A549 (cell line): ENCODE data around the gene GRM7. TPM values are rescaled to one million over a fixed set of nuclear protein-coding genes. Genes with fewer than 3 reads are reported as not detected.

Source experiments
- ATAC-seq, 2 experiments: fragments of 200-7000 bp in 1 of 2; fragments of >200 bp in 1 of 2; cut with Nextera tagmentation in 1 of 2; cut with Tn5 transposase in 1 of 2; 3 replicates each; pipeline versions ENCODE4 v1.8.0 to v1.9.1; 2018 to 2020; ENCODE audit warnings: mild to moderate bottlenecking in 1 of 2, moderate library complexity in 1 of 2
- CTCF ChIA-PET: fragments of 300-600 bp; sonication (Branson Sonifier 250); formaldehyde crosslinking; extraction: SDS; loops from one replicate; lab custom pipeline; 2021; ENCODE audit warnings: antibody characterized with exemption, inconsistent platforms; lab: Yijun Ruan, JAX
- POLR2A ChIA-PET: fragments of 350-600 bp; formaldehyde crosslinking; extraction: SDS; loops from one replicate; lab custom pipeline; 2021; ENCODE audit warnings: antibody characterized with exemption, inconsistent platforms; lab: Yijun Ruan, JAX
- DNase-seq, 2 experiments: peaks; one replicate each; pipeline versions ENCODE4 v3.0.0 to v3.0.0-alpha.2; 2011 to 2016; ENCODE audit warnings: low read depth in 1 of 2, low spot score in 1 of 2
- FAIRE-seq: peaks from 2 replicates; lab custom pipeline; 2011; peaks lifted over from hg19 to GRCh38; lab: Jason Lieb, UNC
- H3K27ac ChIP-seq, 2 experiments: fragments of >200 bp; sonication (Bioruptor Twin); formaldehyde crosslinking; 3 replicates each; pipeline ENCODE4 v1.5.1; 2016 to 2017
- H3K4me1 ChIP-seq: fragments of >200 bp; sonication (Bioruptor Twin); formaldehyde crosslinking; 3 replicates; pipeline ENCODE4 v1.6.1; 2016
- H3K4me2 ChIP-seq: fragments of >200 bp; sonication (Bioruptor Twin); formaldehyde crosslinking; 3 replicates; pipeline ENCODE4 v1.6.1; 2016
- H3K4me3 ChIP-seq: fragments of >200 bp; sonication (Bioruptor Twin); formaldehyde crosslinking; 3 replicates; pipeline ENCODE4 v1.5.1; 2016
- H3K9me3 ChIP-seq: fragments of >200 bp; sonication (Bioruptor Twin); formaldehyde crosslinking; 3 replicates; pipeline ENCODE4 v1.6.1; 2016
- ATOH8 ChIP-seq: fragments of 250-450 bp; sonication (Bioruptor Pico); IDR thresholded peaks from 2 replicates; pipeline ENCODE4 v1.5.0; 2020; ENCODE audit warnings: low read depth, mild to moderate bottlenecking, moderate library complexity
- BCL3 ChIP-seq: fragments of >200 bp; sonication (Bioruptor Twin); formaldehyde crosslinking; IDR thresholded peaks from 3 replicates; pipeline ENCODE4 v1.6.1; 2016
- BHLHE40 ChIP-seq: IDR thresholded peaks from 2 replicates; pipeline ENCODE4 v1.6.1; 2012; ENCODE audit warnings: low read depth, low read length, inconsistent platforms
- CBX2 ChIP-seq: fragments of 200-600 bp; sonication (generic); IDR thresholded peaks from 2 replicates; pipeline ENCODE4 v1.6.1; 2016; ENCODE audit warnings: low read depth, mild to moderate bottlenecking, borderline replicate concordance
- CEBPB ChIP-seq, 2 experiments: fragments of >200 bp in 1 of 2; sonication (Bioruptor Twin) in 1 of 2; formaldehyde crosslinking in 1 of 2; IDR thresholded peaks; 2 replicates each; pipeline ENCODE4 v1.6.1; 2012 to 2016
- CTCF ChIP-seq: fragments of >200 bp; sonication (Bioruptor Twin); formaldehyde crosslinking; IDR thresholded peaks from 3 replicates; pipeline ENCODE4 v1.5.1; 2016
- ELK1 ChIP-seq: fragments of 150-350 bp; IDR thresholded peaks from 2 replicates; pipeline ENCODE4 v1.6.1; 2014; ENCODE audit warnings: low read depth, mild to moderate bottlenecking, low read length
- EP300 ChIP-seq, 2 experiments: fragments of >200 bp; sonication (Bioruptor Twin); formaldehyde crosslinking; IDR thresholded peaks; 2 replicates in 1 of 2; 3 replicates in 1 of 2; pipeline ENCODE4 v1.6.1; 2016 to 2017
- HEYL ChIP-seq: fragments of 250-450 bp; sonication (Bioruptor Pico); IDR thresholded peaks from 2 replicates; pipeline ENCODE4 v1.8.0; 2021; ENCODE audit warnings: mild to moderate bottlenecking, moderate library complexity
- HMGXB4 ChIP-seq: fragments of 250-450 bp; sonication (Bioruptor Pico); IDR thresholded peaks from 2 replicates; pipeline ENCODE4 v1.5.0; 2021; ENCODE audit warnings: mild to moderate bottlenecking, moderate library complexity, borderline replicate concordance
- HOXA7 ChIP-seq: fragments of 250-450 bp; sonication (Bioruptor Pico); IDR thresholded peaks from 2 replicates; pipeline ENCODE4 v1.5.0; 2020; ENCODE audit warnings: mild to moderate bottlenecking, moderate library complexity
- HOXB5 ChIP-seq: fragments of 250-450 bp; sonication (Bioruptor Pico); IDR thresholded peaks from 2 replicates; pipeline ENCODE4 v1.5.0; 2020; ENCODE audit warnings: mild to moderate bottlenecking, moderate library complexity
- MAX ChIP-seq: IDR thresholded peaks from 2 replicates; pipeline ENCODE4 v1.6.1; 2012
- MAZ ChIP-seq: fragments of 150-350 bp; IDR thresholded peaks from 2 replicates; pipeline ENCODE4 v1.6.1; 2014; ENCODE audit warnings: antibody characterized with exemption, low read depth, low read length, borderline replicate concordance
- NFE2L2 ChIP-seq: fragments of 150-350 bp; conservative IDR thresholded peaks from 2 replicates; pipeline ENCODE4 v1.6.1; 2014; ENCODE audit warnings: low read length
- POLR2AphosphoS2 ChIP-seq: conservative IDR thresholded peaks from 2 replicates; pipeline ENCODE4 v1.6.1; 2012; ENCODE audit warnings: low read length, improper control_type of control experiment, inconsistent platforms
- ZC3H11A ChIP-seq: fragments of 450-650 bp; IDR thresholded peaks from 2 replicates; pipeline ENCODE4 v1.6.1; 2014; ENCODE audit warnings: antibody characterized with exemption, mild to moderate bottlenecking
- WGBS: methylation state at CpG from one replicate; pipeline ENCODE4 v1.1.6; 2017; ENCODE audit errors: missing lambda C conversion rate; 5-methylcytosine and 5-hydroxymethylcytosine counted together
- polyA plus RNA-seq, 4 experiments: library from polyadenylated mRNA; depleted of rRNA in 3 of 4; stranded (reverse); fragments of >200 nt; fragmentation: RNase III in 1 of 4; extraction: RNeasy Plus Mini Kit Qiagen cat#74134 plus additional on column Dnase treatment in 1 of 4; gene quantifications; 2 replicates in 3 of 4; 3 replicates in 1 of 4; pipeline ENCODE4 v1.2.3, GENCODE V29; 2011 to 2017

GRM7 gene
- polyA plus RNA-seq, 2 of the 4 experiments (the other 2 are of a cell fraction) = not detected

GRCh38 chr3:7568526-7569184 lies 707.7 kb downstream of the GRM7 start:
- Histone ChIP-seq H3K4me2 (no peak overlapping the region), H3K4me1 (no peaks in the 10 kb centered on the region), H3K27ac (no peak overlapping the region), H3K9me3 (no peaks in the 10 kb centered on the region), H3K4me3 (no peak overlapping the region)
- no peak for ATAC-seq
- CTCF ChIA-PET = no interaction called here
- 51% methylated on average over 3 of the region's 34 CpGs for WGBS
- TF ChIP-seq BCL3 (no peak), ELK1 (no peak), ZC3H11A (no peak), BHLHE40 (no peak), NFE2L2 (no peak), POLR2AphosphoS2 (no peak), ATOH8 (CRISPR knock-in tag) (no peak), CEBPB (IDR thresholded peaks at IDR 0.05) (no peak), HOXA7 (CRISPR knock-in tag) (no peak), MAX (no peak), HOXB5 (no peak), CTCF (no peak), HMGXB4 (CRISPR knock-in tag) (no peak), CBX2 (no peak)
- no peak for FAIRE-seq
- POLR2A ChIA-PET = no interaction called here
- DNase-seq = no peak

GRCh38 chr3:7573330-7573729 lies 712.4 kb downstream of the GRM7 start:
- H3K4me1 ChIP-seq = no peaks in the 10 kb centered on the region
- 28% methylated on average over 2 of the region's 2 CpGs for WGBS
- no peak for DNase-seq
- TF ChIP-seq MAZ (no peak), HEYL (CRISPR knock-in tag) (no peak), EP300 (IDR thresholded peaks at IDR 0.05) (no peak), BHLHE40 (no peak), CBX2 (no peak)
- no peak overlapping the region for H3K27ac ChIP-seq
- no peak for FAIRE-seq
- H3K9me3 ChIP-seq = no peaks in the 10 kb centered on the region
- ATAC-seq = no peak
- H3K4me3 ChIP-seq = no peak overlapping the region
- POLR2A ChIA-PET = no interaction called here
- H3K4me2 ChIP-seq = no peak overlapping the region
- CTCF ChIA-PET = no interaction called here
